IMR-90 (cell line): ENCODE measurements around the gene ADD3. TPM values are rescaled to one million over a fixed set of nuclear protein-coding genes. Genes with fewer than 3 reads are reported as not detected.
A peak's percentile ranks its signal among the peaks of the same experiment; 100 is the strongest.

ENCODE experiments used
- ATAC-seq: fragments of 200-7000 bp; cut with Tn5 transposase; 2 replicates; pipeline ENCODE4 v1.9.1; 2020; ENCODE audit warnings: low read depth, mild to moderate bottlenecking, moderate library complexity
- BruUV-seq: library from RNA; stranded (reverse); fragments of 400-500 nt; replicated peaks from 2 replicates; lab custom pipeline; 2021; lab: Mats Ljungman, UMichigan
- CTCF ChIA-PET: fragments of 300-600 bp; formaldehyde crosslinking; extraction: SDS; loops from one replicate; lab custom pipeline; 2021; ENCODE audit warnings: antibody characterized with exemption; lab: Yijun Ruan, JAX
- POLR2A ChIA-PET: fragments of 300-600 bp; sonication (Branson Sonifier 250); formaldehyde crosslinking; loops from one replicate; lab custom pipeline; 2022; ENCODE audit warnings: antibody characterized with exemption; ENCODE audit not compliant: unreplicated experiment; lab: Charles Lee
- DNase-seq: peaks from one replicate; pipeline ENCODE4 v3.0.0; 2013
- H2AFZ ChIP-seq: replicated peaks from 2 replicates; pipeline ENCODE3; 2013; ENCODE audit warnings: low read length, mild to moderate bottlenecking; ENCODE audit not compliant: poor library complexity
- H2AK5ac ChIP-seq: 2 replicates; pipeline ENCODE4 v1.6.1; 2013; ENCODE audit warnings: low read depth, low read length, inconsistent platforms
- H2AK9ac ChIP-seq: replicated peaks from 2 replicates; pipeline ENCODE3; 2013; ENCODE audit warnings: mild to moderate bottlenecking, low read depth, low read length, moderate library complexity; ENCODE audit not compliant: poor library complexity
- H2BK120ac ChIP-seq: 2 replicates; pipeline ENCODE4 v1.6.1; 2013; ENCODE audit warnings: low read depth, low read length, inconsistent platforms
- H2BK15ac ChIP-seq: 3 replicates; pipeline ENCODE4 v1.6.1; 2013; ENCODE audit warnings: low read depth, low read length, inconsistent platforms
- H2BK20ac ChIP-seq: 2 replicates; pipeline ENCODE4 v1.6.1; 2013; ENCODE audit warnings: low read depth, mild to moderate bottlenecking, inconsistent platforms, low read length, moderate library complexity
- H2BK5ac ChIP-seq: 2 replicates; pipeline ENCODE4 v1.6.1; 2013; ENCODE audit warnings: mild to moderate bottlenecking, low read depth, low read length, inconsistent platforms; ENCODE audit not compliant: poor library complexity, severe bottlenecking
- H3K14ac ChIP-seq: replicated peaks from 2 replicates; pipeline ENCODE4 v1.6.1; 2013; ENCODE audit warnings: low read depth, low read length, inconsistent platforms
- H3K18ac ChIP-seq: 2 replicates; pipeline ENCODE4 v1.6.1; 2013; ENCODE audit warnings: low read depth, low read length, control low read depth
- H3K23ac ChIP-seq: 2 replicates; pipeline ENCODE4 v1.6.1; 2013; ENCODE audit warnings: low read depth, low read length, inconsistent platforms
- H3K27ac ChIP-seq: 2 replicates; pipeline ENCODE4 v1.5.1; 2013; ENCODE audit warnings: mild to moderate bottlenecking, control low read depth, low read length; ENCODE audit not compliant: insufficient read depth
- H3K27me3 ChIP-seq: 2 replicates; pipeline ENCODE4 v1.6.1; 2013; ENCODE audit warnings: low read length; ENCODE audit not compliant: control insufficient read depth, insufficient read depth
- H3K36me3 ChIP-seq: 2 replicates; pipeline ENCODE4 v1.6.1; 2013; ENCODE audit warnings: low read length, mixed read lengths; ENCODE audit not compliant: control insufficient read depth, insufficient read depth
- H3K4ac ChIP-seq: 2 replicates; pipeline ENCODE4 v1.6.1; 2013; ENCODE audit warnings: low read depth, low read length, inconsistent platforms
- H3K4me1 ChIP-seq: 2 replicates; pipeline ENCODE4 v1.6.1; 2013; ENCODE audit warnings: low read length, mixed read lengths; ENCODE audit not compliant: control insufficient read depth, insufficient read depth
- H3K4me2 ChIP-seq: 2 replicates; pipeline ENCODE4 v1.6.1; 2013; ENCODE audit warnings: low read depth, mild to moderate bottlenecking, control low read depth, low read length, moderate library complexity
- H3K4me3 ChIP-seq: 2 replicates; pipeline ENCODE4 v1.5.1; 2013; ENCODE audit warnings: low read depth, mild to moderate bottlenecking, control low read depth, low read length, moderate library complexity; ENCODE audit not compliant: insufficient read depth
- H3K56ac ChIP-seq: 2 replicates; pipeline ENCODE4 v1.6.1; 2013; ENCODE audit warnings: low read length, inconsistent platforms; ENCODE audit not compliant: insufficient read depth; ENCODE audit errors: extremely low read depth
- H3K79me1 ChIP-seq, 2 experiments: 2 replicates each; pipeline ENCODE4 v1.6.1; 2013; ENCODE audit warnings: low read length in 2 of 2, inconsistent platforms in 1 of 2, low read depth in 1 of 2
- H3K9ac ChIP-seq: 2 replicates; pipeline ENCODE4 v1.6.1; 2013; ENCODE audit warnings: low read depth, low read length, control low read depth
- H3K9me1 ChIP-seq: 2 replicates; pipeline ENCODE4 v1.6.1; 2013; ENCODE audit warnings: low read length, inconsistent platforms; ENCODE audit not compliant: insufficient read depth
- H3K9me3 ChIP-seq: 2 replicates; pipeline ENCODE4 v1.6.1; 2013; ENCODE audit warnings: low read length; ENCODE audit not compliant: control insufficient read depth, insufficient read depth
- H4K20me1 ChIP-seq: 2 replicates; pipeline ENCODE4 v1.6.1; 2013; ENCODE audit warnings: low read length, inconsistent platforms; ENCODE audit not compliant: insufficient read depth
- H4K5ac ChIP-seq: 2 replicates; pipeline ENCODE4 v1.6.1; 2013; ENCODE audit warnings: mild to moderate bottlenecking, low read depth, low read length, control low read depth
- H4K8ac ChIP-seq, 2 experiments: 2 replicates each; pipeline ENCODE4 v1.6.1; 2013; ENCODE audit warnings: low read depth in 2 of 2, low read length in 2 of 2, control low read depth in 1 of 2, inconsistent platforms in 1 of 2
- H4K91ac ChIP-seq: 2 replicates; pipeline ENCODE4 v1.6.1; 2013; ENCODE audit warnings: low read depth, low read length, inconsistent platforms; ENCODE audit not compliant: insufficient read depth
- BHLHE40 ChIP-seq: fragments of 150-350 bp; IDR thresholded peaks from 2 replicates; pipeline ENCODE4 v1.6.1; 2016; ENCODE audit warnings: mild to moderate bottlenecking, low read depth, low read length
- CEBPB ChIP-seq: IDR thresholded peaks from 2 replicates; pipeline ENCODE4 v1.6.1; 2012; ENCODE audit warnings: low read depth, low read length, improper control_type of control experiment
- CHD1 ChIP-seq: IDR thresholded peaks from 2 replicates; pipeline ENCODE4 v1.6.1; 2012; ENCODE audit warnings: low read depth, low read length, improper control_type of control experiment
- FOS ChIP-seq: fragments of 150-350 bp; IDR thresholded peaks from 2 replicates; pipeline ENCODE4 v1.6.1; 2016; ENCODE audit warnings: low read depth, low read length
- MAFK ChIP-seq: IDR thresholded peaks from 2 replicates; pipeline ENCODE4 v1.6.1; 2012; ENCODE audit warnings: low read depth, low read length, improper control_type of control experiment
- MAZ ChIP-seq: IDR thresholded peaks from 2 replicates; pipeline ENCODE4 v1.6.1; 2012; ENCODE audit warnings: low read depth, mild to moderate bottlenecking, low read length, improper control_type of control experiment, moderate library complexity, borderline replicate concordance
- MXI1 ChIP-seq: IDR thresholded peaks from 2 replicates; pipeline ENCODE4 v1.6.1; 2012; ENCODE audit warnings: low read depth, mild to moderate bottlenecking, low read length, moderate library complexity, borderline replicate concordance
- NFE2L2 ChIP-seq: fragments of 150-350 bp; IDR thresholded peaks from 2 replicates; pipeline ENCODE4 v1.6.1; 2016; ENCODE audit warnings: low read depth, mild to moderate bottlenecking, low read length
- POLR2A ChIP-seq: IDR thresholded peaks from 2 replicates; pipeline ENCODE4 v1.6.1; 2012; ENCODE audit warnings: mild to moderate bottlenecking, low read depth, low read length
- RAD21 ChIP-seq: IDR thresholded peaks from 2 replicates; pipeline ENCODE4 v1.6.1; 2012; ENCODE audit warnings: low read length, improper control_type of control experiment
- RCOR1 ChIP-seq: IDR thresholded peaks from 2 replicates; pipeline ENCODE4 v1.6.1; 2012; ENCODE audit warnings: mild to moderate bottlenecking, low read length, improper control_type of control experiment; ENCODE audit not compliant: insufficient replicate concordance
- RFX5 ChIP-seq: IDR thresholded peaks from 2 replicates; pipeline ENCODE4 v1.8.0; 2012; ENCODE audit warnings: low read depth, mild to moderate bottlenecking, low read length, moderate library complexity
- SMC3 ChIP-seq: fragments of 150-350 bp; IDR thresholded peaks from 2 replicates; pipeline ENCODE4 v1.6.1; 2016; ENCODE audit warnings: low read depth, mild to moderate bottlenecking, antibody characterized with exemption, low read length, moderate library complexity
- WGBS, 2 experiments: methylation state at CpG; one replicate each; pipeline versions ENCODE4 v1.1.5 to v1.1.7; 2013; ENCODE audit warnings: missing lambda C conversion rate in 2 of 2; ENCODE audit not compliant: insufficient read length in 1 of 2; ENCODE audit errors: extremely low coverage in 2 of 2; 5-methylcytosine and 5-hydroxymethylcytosine counted together
- dilution Hi-C: fragments of 300-500 bp; cut with HindIII; formaldehyde crosslinking; loops from one replicate; pipeline ENCODE4 v1.14.3; 2018; ENCODE audit warnings: low sequenced_read_pairs; ENCODE audit not compliant: unreplicated experiment
- in situ Hi-C: fragments of 300-500 bp; cut with MboI; formaldehyde crosslinking; loops from 3 replicates; pipeline ENCODE4 v1.14.3; 2019; ENCODE audit warnings: low sequenced_read_pairs, inconsistent platforms, mixed read lengths
- intact Hi-C: fragments of 100-400 bp; cut with micrococcal nuclease; formaldehyde crosslinking; loops from 2 replicates; pipeline ENCODE4 v1.10.0; 2022
- polyA plus RNA-seq, 3 experiments: library from polyadenylated mRNA; depleted of rRNA; stranded (reverse); fragments of >200 nt; gene quantifications; 2 replicates each; pipeline ENCODE4 v1.2.3, GENCODE V29; 2012; ENCODE audit warnings: low replicate concordance in 1 of 3
- total RNA-seq: library from RNA; depleted of rRNA; stranded (reverse); fragments of >200 nt; gene quantifications from 2 replicates; pipeline ENCODE4 v1.2.3, GENCODE V29; 2012
- TF ChIP-seq, protein P1 (sequence below): fragments of 150-350 bp; IDR thresholded peaks from 2 replicates; pipeline ENCODE4 v1.6.1; 2016; ENCODE audit warnings: low read depth, mild to moderate bottlenecking, low read length, moderate library complexity, borderline replicate concordance
- TF ChIP-seq, protein P2 (sequence below): fragments of 150-350 bp; IDR thresholded peaks from 2 replicates; pipeline ENCODE4 v1.6.1; 2017; ENCODE audit warnings: mild to moderate bottlenecking, antibody characterized with exemption, low read length, low read depth

Gene ADD3
- total and polyA plus RNA-seq, 2 of the 4 experiments (the other 2 are of a cell fraction): 138 to 212 TPM

DNA sequence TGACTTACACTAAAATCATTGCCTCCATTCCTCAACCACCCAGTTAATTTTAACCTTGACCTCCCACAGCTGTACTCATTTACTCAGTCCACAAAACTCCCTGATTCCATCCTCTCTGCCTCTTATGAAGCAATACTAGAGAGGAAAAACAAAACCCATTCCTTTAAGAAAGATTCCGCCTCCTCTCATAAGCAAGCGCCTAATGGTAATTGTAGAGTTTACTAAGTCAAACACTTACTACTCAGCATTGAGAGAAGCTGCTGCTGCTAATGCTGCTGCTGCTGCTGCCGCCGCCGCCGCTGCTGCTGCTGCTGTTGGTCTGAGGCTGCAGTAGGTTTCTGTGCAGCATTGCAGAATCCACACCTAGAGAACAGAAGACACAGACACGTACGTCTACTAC lies 2.1 kb upstream of the ADD3 start:
- Histone ChIP-seq H2AK9ac (no peak overlapping the region), H2BK15ac (no peak overlapping the region; the same call in 2 of the 3 replicates), H3K4me2 (peak overlapping the region; percentile 90), H3K56ac (peak overlapping the region; percentile 88), H3K4me3 (peak overlapping the region; percentile 82), H2AFZ (peak overlapping the region; percentile 72), H3K79me1 (peaks cover 13 to 24% of the 10 kb centered on the region in 2 experiments), H2AK5ac (peak overlapping the region; percentile 62; the same call in 1 of the 2 replicates), H2BK120ac (peak overlapping the region; percentile 91), H2BK5ac (peak overlapping the region; percentile 65), H4K91ac (peak overlapping the region; percentile 86), H3K36me3 (no peaks in the 10 kb centered on the region), H4K20me1 (peaks cover 14% of the 10 kb centered on the region), H3K9me3 (no peaks in the 10 kb centered on the region), H3K18ac (peak overlapping the region; percentile 84; the same call in 1 of the 2 replicates), H3K14ac (peak overlapping the region; percentile 92), H3K27me3 (no peaks in the 10 kb centered on the region), H3K27ac (peak overlapping the region; percentile 58), H4K8ac (peak overlapping the region in 1 of 2 experiments; percentile 67; a peak in 3 of 4 replicates), H3K9ac (peak overlapping the region; percentile 78; the same call in 1 of the 2 replicates), H3K4ac (peak overlapping the region; percentile 90), H2BK20ac (peak overlapping the region; percentile 84), H3K9me1 (0 out of 2 replicates have a peak, but pooled peaks cover 3% of the 10 kb centered on the region), H4K5ac (peak overlapping the region; percentile 68; the same call in 1 of the 2 replicates), H3K4me1 (peaks cover 4% of the 10 kb centered on the region; the same call in 1 of the 2 replicates), H3K23ac (peak overlapping the region; percentile 97)
- WGBS, 2 experiments: no CpG with 5 or more reads among the region's 8 CpGs
- intact Hi-C loops (loop anchor here (2.0 to 5.0 kb wide), 4 partner anchors 39 to 217 kb away; partner anchors contain the start of gene XPNPEP1), in situ Hi-C loops (no loop called here), dilution Hi-C loops (no loop called here)
- no TSS peak for BruUV-seq
- DNase-seq (peak; percentile 88), ATAC-seq (peak; percentile 4)
- ChIA-PET CTCF (interaction anchor here (0.6 to 1.2 kb wide), 3 partner anchors 28 to 121 kb away, joined by 3 to 5 read pairs (median 3); no protein-coding TSS in a partner anchor), POLR2A (interaction anchor here (0.6 kb wide), 1 partner anchor 37 kb away, joined by 3 read pairs; no protein-coding TSS in a partner anchor)
- TF ChIP-seq RAD21: peak; percentile 32; the same call in 1 of the 2 replicates
- no peak for TF ChIP-seq RFX5
- TF ChIP-seq MAFK: no peak
- no peak for TF ChIP-seq NFE2L2
- TF ChIP-seq FOS: no peak
- TF ChIP-seq, protein P1, sequence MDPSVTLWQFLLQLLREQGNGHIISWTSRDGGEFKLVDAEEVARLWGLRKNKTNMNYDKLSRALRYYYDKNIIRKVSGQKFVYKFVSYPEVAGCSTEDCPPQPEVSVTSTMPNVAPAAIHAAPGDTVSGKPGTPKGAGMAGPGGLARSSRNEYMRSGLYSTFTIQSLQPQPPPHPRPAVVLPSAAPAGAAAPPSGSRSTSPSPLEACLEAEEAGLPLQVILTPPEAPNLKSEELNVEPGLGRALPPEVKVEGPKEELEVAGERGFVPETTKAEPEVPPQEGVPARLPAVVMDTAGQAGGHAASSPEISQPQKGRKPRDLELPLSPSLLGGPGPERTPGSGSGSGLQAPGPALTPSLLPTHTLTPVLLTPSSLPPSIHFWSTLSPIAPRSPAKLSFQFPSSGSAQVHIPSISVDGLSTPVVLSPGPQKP: no peak
- TF ChIP-seq MXI1: peak; percentile 31; the same call in 1 of the 2 replicates
- no peak for TF ChIP-seq POLR2A
- TF ChIP-seq, protein P2, sequence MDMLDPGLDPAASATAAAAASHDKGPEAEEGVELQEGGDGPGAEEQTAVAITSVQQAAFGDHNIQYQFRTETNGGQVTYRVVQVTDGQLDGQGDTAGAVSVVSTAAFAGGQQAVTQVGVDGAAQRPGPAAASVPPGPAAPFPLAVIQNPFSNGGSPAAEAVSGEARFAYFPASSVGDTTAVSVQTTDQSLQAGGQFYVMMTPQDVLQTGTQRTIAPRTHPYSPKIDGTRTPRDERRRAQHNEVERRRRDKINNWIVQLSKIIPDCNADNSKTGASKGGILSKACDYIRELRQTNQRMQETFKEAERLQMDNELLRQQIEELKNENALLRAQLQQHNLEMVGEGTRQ: no peak
- no peak for TF ChIP-seq RCOR1
- TF ChIP-seq CHD1: no peak
- TF ChIP-seq SMC3: 0 out of 2 replicates have a peak, but pooled peaks have one; percentile 11
- 0 out of 2 replicates have a peak, but pooled peaks have one; percentile 17 for TF ChIP-seq MAZ
- no peak for TF ChIP-seq BHLHE40
- TF ChIP-seq CEBPB: peak; percentile 92
